A673 (cell line): ENCODE data around the gene GOLGA6L7.
"Not testable (repeated sequence)": the region's sequence is repeated elsewhere in the genome, so short reads cannot be mapped to it uniquely, and the experiment has no call there.

ENCODE experiments used
- EZH2 ChIP-seq: fragments of 200-600 bp; sonication (generic); IDR thresholded peaks from 2 replicates; pipeline ENCODE4 v1.6.1; 2017; ENCODE audit warnings: borderline replicate concordance, low read depth, mild to moderate bottlenecking, mixed read lengths, antibody characterized with exemption, low read length; ENCODE audit not compliant: poor library complexity, severe bottlenecking
- TF ChIP-seq, protein P1 (sequence below): fragments of 300-800, 200-600 bp; sonication (generic); conservative IDR thresholded peaks from 2 replicates; pipeline ENCODE4 v1.5.1; 2017; ENCODE audit warnings: low read depth, mild to moderate bottlenecking, antibody characterized with exemption, low read length, moderate library complexity, mixed read lengths

DNA sequence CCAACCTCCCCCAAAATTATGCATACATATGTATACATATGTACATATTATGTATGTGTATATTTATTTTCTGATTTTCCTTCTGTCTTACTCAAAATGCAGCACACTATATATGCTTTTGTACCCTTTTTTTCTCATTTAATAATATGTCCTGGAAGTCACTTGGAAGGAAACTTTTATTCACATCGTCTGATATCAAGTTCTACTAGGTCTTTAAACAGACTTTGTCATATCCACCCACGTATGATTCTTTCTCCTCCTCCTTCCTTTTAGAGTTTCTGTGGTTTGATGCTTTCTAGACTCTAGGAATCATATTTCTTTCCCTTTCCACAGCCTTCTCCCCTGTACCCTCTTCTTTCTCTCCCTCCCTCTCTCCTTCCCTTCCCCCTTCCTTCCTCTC lies 35.1 kb downstream of the GOLGA6L7 start:
- TF ChIP-seq, protein P1, sequence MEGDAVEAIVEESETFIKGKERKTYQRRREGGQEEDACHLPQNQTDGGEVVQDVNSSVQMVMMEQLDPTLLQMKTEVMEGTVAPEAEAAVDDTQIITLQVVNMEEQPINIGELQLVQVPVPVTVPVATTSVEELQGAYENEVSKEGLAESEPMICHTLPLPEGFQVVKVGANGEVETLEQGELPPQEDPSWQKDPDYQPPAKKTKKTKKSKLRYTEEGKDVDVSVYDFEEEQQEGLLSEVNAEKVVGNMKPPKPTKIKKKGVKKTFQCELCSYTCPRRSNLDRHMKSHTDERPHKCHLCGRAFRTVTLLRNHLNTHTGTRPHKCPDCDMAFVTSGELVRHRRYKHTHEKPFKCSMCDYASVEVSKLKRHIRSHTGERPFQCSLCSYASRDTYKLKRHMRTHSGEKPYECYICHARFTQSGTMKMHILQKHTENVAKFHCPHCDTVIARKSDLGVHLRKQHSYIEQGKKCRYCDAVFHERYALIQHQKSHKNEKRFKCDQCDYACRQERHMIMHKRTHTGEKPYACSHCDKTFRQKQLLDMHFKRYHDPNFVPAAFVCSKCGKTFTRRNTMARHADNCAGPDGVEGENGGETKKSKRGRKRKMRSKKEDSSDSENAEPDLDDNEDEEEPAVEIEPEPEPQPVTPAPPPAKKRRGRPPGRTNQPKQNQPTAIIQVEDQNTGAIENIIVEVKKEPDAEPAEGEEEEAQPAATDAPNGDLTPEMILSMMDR, result not testable (repeated sequence)
- not testable (repeated sequence) for TF ChIP-seq EZH2
